Stimulated activated CD4-positive, alpha-beta T cell treated with anti-CD3 and anti-CD28 coated beads, Interleukin-12 subunit alpha, Interleukin-12 subunit beta, amount 100 ng/mL, for 48 hours (primary cell): ENCODE data around the gene MEIS2.

ENCODE experiments used
- DNase-seq, 3 donors: peaks; one replicate each; pipeline ENCODE4 v3.0.0-alpha.2; 2020; ENCODE audit warnings: low read depth in 2 of 3, low spot score in 1 of 3

The MEIS2 gene

GRCh38 chr15:37041042-37041441, 59.3 kb downstream of the MEIS2 start:
- no peak for DNase-seq

- no peak for DNase-seq
Measured at GRCh38 chr15:37040072-37040742, 60.1 kb downstream of the MEIS2 start.

GRCh38 chr15:37038716-37039106, 61.6 kb downstream of the MEIS2 start:
- no peak for DNase-seq

- DNase-seq: no peak
Measured at GRCh38 chr15:37037850-37038715, 62.3 kb downstream of the MEIS2 start.

GRCh38 chr15:37037071-37037655, 63.2 kb downstream of the MEIS2 start:
- DNase-seq: no peak

GRCh38 chr15:37034835-37035748, 65.3 kb downstream of the MEIS2 start:
- no peak for DNase-seq

- DNase-seq: no peak
Measured at GRCh38 chr15:37034392-37034791, 66.0 kb downstream of the MEIS2 start.

- no peak for DNase-seq
Measured at GRCh38 chr15:37032091-37032775, 68.1 kb downstream of the MEIS2 start.

- no peak for DNase-seq
Measured at GRCh38 chr15:37031198-37031597, 69.2 kb downstream of the MEIS2 start.

GRCh38 chr15:37028625-37029296, 71.6 kb downstream of the MEIS2 start:
- DNase-seq: no peak

GRCh38 chr15:37020852-37021251, 79.5 kb downstream of the MEIS2 start:
- no peak for DNase-seq

- DNase-seq: no peak
Measured at GRCh38 chr15:37019479-37020433, 80.6 kb downstream of the MEIS2 start.

GRCh38 chr15:37017031-37017625, 83.2 kb downstream of the MEIS2 start:
- no peak for DNase-seq

GRCh38 chr15:37016231-37016630, 84.1 kb downstream of the MEIS2 start:
- DNase-seq: no peak

- no peak for DNase-seq
Measured at GRCh38 chr15:37015451-37015850, 84.9 kb downstream of the MEIS2 start.

GRCh38 chr15:37015035-37015434, 85.3 kb downstream of the MEIS2 start:
- no peak for DNase-seq

GRCh38 chr15:37014566-37014965, 85.8 kb downstream of the MEIS2 start:
- DNase-seq: no peak

- DNase-seq: no peak
Measured at GRCh38 chr15:37014137-37014536, 86.2 kb downstream of the MEIS2 start.
